ENCODE data around the gene RNH1.

The RNH1 gene

GRCh38 chr11:506995-507726 lies at the start of gene RNH1:
Gene RNH1, minus strand, starts transcription at chr11:507242. Its CDS starts 5,080 bp downstream, at chr11:502162.
- peak; percentile 65 for DNase-seq

DNA sequence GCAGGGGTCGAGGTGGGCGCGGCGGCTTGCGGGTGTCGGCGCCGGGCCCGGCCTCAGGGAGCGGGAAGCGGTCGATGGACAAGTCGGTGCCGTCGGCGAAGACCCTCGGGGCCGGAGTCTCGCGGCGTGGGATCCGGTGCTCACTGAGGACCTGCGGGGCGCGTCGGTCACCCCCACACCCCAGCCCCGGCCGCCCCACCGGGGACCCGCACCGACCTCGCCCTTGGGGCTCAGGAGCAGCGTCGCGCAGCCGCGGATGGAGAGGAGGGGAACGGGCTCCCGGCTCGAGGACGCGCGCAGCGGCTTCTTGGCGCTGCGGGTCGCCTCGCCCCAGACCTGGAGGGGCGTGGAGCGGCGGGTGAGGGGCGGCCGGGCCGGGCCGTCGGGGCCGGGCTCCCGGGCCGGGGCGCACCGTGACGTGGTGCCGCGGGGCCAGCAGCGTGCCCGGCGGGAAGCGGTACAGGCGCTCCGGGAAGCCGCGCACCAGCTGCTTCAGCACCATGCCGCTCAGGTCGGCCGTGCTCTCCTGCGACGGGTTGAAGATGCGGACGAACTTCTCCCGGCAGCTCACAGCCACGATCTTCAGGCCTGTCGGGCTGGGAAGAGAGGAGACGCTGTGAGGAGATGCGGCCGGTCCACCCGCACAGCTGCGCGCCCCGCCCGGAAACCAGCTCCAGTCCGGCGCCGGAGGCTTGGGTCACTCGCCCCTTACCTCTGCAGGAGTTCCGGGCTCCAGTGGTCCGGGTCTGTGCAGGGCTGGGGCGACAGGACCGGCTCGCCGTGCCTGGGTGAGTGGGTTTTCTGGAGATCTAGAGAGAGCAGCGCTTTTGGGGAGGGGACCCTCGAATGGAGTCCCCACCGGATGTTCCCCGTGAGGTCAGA lies 49.0 kb upstream of the RNH1 start:
- no peak for DNase-seq

- no peak for DNase-seq
Measured at GRCh38 chr11:555227-555779, 48.3 kb upstream of the RNH1 start.

DNA sequence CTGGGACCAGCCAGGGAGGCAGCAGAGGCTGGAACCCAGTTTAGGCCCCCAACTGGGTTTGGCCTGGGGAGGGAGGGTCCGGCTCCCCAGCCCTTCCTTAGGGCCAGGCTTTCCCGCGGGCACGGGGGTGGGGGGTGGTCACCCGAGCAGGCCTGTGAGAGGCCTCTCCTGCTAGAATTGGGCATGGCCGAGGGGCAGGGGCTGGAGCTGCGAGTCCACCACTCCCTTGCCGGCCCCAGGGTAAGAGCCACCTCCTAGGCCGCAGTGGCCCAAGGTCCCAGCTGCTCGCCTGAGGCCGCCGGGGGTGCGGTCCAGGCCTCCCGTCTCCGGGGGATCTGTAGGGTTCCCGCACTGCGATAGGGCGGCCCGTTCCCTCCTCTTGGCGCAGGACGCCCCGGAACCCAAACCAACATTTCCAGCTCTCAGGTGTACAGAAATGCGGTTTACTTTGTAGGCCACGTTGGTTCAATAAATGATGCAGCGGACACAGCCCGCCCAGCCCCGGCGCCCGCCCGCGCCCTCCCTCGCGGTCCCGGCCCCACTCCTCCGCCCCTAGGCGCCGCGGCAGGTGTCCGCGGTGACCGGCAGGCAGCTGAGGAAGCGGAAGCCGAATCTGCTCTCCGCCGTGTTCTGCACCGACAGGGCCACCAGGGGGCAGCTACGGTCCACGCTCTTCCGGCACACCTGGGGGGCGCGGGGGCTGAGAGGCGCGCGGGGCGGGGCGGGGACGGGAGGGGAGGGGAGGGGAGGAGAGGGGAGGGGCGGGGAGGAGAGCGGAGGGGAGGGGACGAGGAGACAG lies 47.6 kb upstream of the RNH1 start:
- DNase-seq: peak; percentile 41

DNA sequence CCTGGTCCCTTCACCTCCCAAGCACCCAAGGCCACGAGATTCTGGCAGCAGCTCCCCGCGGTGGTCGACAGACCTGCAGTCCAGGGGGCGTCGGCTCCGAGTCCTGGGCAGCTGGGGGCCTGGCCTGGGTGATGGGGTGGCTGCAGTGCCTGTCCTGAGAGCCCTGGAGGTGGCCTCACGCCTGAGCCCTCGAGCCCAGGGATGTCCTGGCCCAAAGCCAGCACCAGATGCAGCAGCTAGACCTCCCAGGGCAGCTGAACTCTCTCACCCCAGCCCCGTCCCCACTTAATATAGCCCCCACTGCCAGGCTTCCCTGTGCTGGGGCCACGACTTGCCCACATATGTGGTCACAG lies 46.9 kb upstream of the RNH1 start:
- no peak for DNase-seq

- no peak for DNase-seq
Measured at GRCh38 chr11:553083-553987, 46.3 kb upstream of the RNH1 start.

- DNase-seq: no peak
Measured at GRCh38 chr11:551596-551995, 44.6 kb upstream of the RNH1 start.

DNA sequence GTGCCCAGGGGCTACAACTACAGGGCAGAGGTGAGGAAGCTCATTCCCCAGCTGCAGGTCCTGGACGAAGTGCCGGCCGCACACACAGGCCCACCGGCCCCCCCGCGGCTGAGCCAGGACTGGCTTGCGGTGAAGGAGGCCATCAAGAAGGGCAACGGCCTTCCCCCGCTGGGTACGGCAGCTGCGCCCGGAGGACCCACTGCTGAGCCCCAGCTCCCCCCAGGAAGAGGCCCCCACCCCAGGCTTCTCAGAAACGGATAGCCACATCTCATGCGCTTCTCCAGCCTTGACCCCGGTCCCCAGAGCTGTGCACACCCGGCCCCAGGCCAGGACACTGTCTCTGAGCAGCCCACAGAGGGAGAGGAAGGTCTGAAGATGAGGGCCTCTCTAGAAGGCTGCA lies 44.1 kb upstream of the RNH1 start:
- no peak for DNase-seq

- no peak for DNase-seq
Measured at GRCh38 chr11:550746-551085, 43.7 kb upstream of the RNH1 start.

- DNase-seq: no peak
Measured at GRCh38 chr11:550021-550745, 43.1 kb upstream of the RNH1 start.

DNA sequence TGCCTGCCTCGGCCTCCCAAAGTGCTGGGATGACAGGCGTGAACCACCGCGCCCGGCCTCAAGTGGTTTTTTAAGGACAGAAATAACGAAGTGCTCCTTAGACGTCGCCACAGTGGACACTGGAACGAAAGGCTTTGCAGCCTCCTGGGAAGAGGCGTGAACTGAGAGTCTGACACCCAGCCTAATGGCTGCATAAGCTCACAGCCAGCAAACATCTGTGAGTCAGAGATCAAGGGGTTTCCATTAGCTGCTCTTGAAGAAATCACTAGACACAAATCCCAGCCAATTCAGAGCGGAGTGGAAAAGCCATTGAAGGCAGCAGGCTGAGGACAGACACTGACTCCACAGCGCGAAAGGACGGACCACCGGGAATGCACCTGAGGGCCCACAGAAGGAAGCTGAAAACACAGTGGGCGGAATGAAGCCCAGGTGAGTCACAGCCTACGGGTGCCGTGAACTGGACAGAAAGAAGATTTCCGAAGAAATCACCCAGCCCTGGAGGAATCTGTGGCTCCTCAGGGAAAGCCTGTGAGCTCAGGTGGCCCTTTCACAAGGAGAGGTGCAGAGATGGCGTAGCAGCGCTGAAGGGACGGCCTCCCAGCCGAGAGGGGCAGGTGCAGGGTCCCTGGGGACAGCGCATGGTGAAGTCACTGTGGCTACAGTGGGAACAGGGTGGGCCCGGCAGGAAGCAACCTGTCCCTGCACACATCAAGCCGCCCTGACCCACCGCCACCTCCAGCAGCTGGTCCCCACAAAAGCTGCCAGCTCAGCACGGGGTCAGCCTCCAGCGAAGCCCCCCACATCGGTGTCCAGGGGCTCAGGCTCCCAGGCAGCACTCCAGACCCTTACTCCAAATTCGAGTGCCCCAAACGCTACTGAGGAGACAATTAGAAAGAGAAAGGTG lies 41.9 kb upstream of the RNH1 start:
- DNase-seq: no peak

GRCh38 chr11:545171-545570 lies 38.1 kb upstream of the RNH1 start:
- DNase-seq: no peak

DNA sequence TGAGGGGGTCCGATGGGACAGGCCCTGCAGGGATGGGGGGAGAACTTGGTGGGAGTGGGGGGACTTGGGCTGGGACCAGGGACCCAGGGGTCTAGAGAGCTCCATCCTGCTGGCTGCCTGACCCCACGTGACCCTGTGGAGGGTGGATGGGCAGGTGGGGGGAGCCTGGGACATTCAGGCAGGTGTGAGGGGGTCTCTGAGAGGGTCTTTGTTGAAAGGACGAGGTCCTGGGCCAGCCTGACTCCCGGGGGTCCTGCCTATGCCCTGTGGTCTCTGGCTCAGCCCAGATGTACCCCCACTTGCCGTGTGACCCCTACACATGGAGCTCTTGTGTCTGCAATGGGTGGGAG lies 37.8 kb upstream of the RNH1 start:
- DNase-seq: no peak

- no peak for DNase-seq
Measured at GRCh38 chr11:541433-541885, 34.4 kb upstream of the RNH1 start.

- no peak for DNase-seq
Measured at GRCh38 chr11:540583-541432, 33.8 kb upstream of the RNH1 start.

DNA sequence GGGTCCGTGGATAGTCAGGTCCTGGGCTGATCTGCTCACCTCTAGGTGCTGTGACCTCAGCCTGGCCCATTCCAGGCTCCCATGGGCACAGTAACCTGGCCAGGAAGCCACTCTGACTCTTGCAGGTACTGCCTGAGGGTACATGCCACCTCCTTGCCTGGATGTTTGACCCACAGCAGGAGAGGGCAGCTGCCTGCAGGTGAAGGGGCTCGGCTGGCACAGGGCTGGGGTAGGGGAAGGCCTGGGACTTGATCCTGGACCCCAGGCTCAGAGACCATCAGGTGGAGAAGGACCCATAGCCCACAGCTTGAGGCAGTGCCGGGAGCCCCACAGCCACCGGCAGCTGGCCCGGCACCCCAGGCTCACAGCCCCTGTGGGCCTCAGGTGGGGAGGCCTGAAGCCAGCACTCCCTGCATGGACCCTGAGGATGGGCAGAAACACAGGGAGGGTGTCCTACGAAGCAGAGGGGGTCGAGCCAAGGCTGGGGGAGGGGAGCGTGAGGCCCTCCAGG lies 33.0 kb upstream of the RNH1 start:
- DNase-seq: no peak

DNA sequence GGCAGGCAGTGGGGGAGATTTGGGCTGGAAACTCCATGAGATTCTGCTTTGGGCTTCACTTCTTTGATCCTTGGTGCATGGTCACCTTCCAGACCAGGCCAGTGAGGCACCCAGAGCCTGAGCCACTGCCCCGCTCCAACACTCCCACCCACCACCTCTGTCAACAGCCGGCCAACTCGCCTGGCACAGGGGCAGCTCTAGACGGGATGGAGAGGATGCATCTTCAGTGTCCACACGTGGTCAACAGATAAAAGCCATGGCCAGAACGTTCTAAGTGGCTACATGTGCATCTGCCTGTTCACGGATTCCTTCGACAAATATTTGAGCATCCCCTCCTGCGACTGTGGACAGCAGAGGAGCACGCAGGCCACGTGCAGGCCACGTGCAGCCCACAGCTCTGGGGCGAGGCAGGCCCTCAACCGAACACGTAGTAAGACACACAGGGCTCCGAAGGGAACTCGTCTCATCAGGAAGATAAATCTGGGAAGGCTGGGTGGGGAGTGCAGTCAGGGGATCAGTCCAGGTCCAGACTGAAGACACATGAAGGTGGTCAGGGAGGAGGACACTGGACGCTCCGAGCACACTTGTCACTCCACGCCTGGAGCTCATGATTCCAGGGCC lies 31.5 kb upstream of the RNH1 start:
- no peak for DNase-seq

DNA sequence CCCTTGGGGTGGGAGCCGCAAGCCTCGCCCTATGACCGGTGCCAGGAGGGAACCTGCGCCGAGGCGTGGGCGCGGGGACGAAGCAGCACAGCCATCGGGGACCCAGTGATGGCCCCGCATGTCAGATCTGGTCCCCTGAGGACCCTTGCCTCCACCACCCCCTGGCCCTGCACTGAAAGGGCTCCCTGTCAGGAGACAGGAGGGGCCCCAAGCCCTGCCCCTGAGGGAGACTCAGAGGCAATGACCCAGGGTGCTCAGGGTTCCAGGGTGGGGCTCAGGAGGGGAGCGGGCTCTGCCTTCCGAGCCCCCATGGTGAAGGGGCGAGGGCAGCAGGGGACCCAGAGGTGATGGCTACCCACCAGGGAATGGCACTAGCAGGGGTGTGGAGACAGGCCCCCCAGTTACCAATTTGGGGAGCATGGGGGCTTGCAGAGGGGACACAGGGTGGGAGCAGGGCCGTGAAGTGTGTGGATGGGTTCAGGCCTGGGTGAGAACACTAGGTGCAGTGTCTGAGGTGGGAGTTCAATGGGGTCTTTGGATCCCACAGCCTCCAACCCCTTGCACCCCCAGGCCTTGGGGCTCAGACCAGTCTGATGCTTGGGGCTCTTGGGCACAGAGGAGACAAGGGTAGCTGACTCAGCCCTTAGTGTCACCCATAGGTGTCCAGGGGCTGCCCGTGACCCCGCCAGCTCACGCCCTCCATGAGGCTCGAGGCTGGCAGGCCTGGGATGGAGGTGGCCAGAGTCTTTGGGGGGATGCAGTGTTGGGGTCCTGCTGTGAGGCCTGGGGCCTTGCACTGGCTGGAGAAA lies 30.8 kb upstream of the RNH1 start:
- DNase-seq: no peak
